Right atrium auricular region (tissue), 2 donors: Measurements from ENCODE around the gene PPP1CA. TPM values are rescaled to one million over a fixed set of nuclear protein-coding genes. Genes with fewer than 3 reads are reported as not detected.

Source experiments
- DNase-seq: peaks from one replicate; pipeline ENCODE4 v3.0.0-alpha.2; 2019; ENCODE audit warnings: low spot score
- H3K27ac ChIP-seq, 2 donors: fragments of 200-600 bp; sonication (generic); 1 replicate in 1 of 2; 2 replicates in 1 of 2; pipeline ENCODE4 v1.5.1; 2016 to 2019
- H3K27me3 ChIP-seq, 2 donors: fragments of 200-600 bp; sonication (generic); one replicate each; pipeline versions ENCODE4 v1.5.1 to v1.6.0; 2017 to 2019
- H3K36me3 ChIP-seq: fragments of 200-600 bp; sonication (generic); one replicate; pipeline ENCODE4 v1.5.1; 2016
- H3K4me1 ChIP-seq, 2 donors: fragments of 200-600 bp; sonication (generic); one replicate each; pipeline versions ENCODE4 v1.5.1 to v1.6.0; 2017 to 2019
- H3K4me3 ChIP-seq, 2 donors: fragments of 200-600 bp; sonication (generic); 1 replicate in 1 of 2; 2 replicates in 1 of 2; pipeline ENCODE4 v1.5.1; 2017 to 2019; ENCODE audit warnings: mild to moderate bottlenecking in 1 of 2, moderate library complexity in 1 of 2
- H3K9me3 ChIP-seq, 2 donors: fragments of 200-600 bp; sonication (generic); one replicate each; pipeline ENCODE4 v1.5.1; 2019
- total RNA-seq, 2 donors: library from RNA; depleted of rRNA; stranded (reverse); fragments of >200 nt; gene quantifications; one replicate each; pipeline ENCODE4 v1.1.0, GENCODE V29; 2016
- TF ChIP-seq, protein P1 (sequence below), 2 donors: fragments of 200-600 bp; sonication (generic); IDR thresholded peaks; one replicate each; pipeline ENCODE4 v1.5.1; 2019; ENCODE audit warnings: antibody characterized with exemption in 2 of 2

Gene PPP1CA
- total RNA-seq, 2 donors from 2014 or later: 97.8 to 112 TPM

GRCh38 chr11:67410369-67410831 is 8.7 kb upstream of the PPP1CA start:
- H3K27me3 ChIP-seq: no peaks in the 10 kb centered on the region
- TF ChIP-seq, protein P1, sequence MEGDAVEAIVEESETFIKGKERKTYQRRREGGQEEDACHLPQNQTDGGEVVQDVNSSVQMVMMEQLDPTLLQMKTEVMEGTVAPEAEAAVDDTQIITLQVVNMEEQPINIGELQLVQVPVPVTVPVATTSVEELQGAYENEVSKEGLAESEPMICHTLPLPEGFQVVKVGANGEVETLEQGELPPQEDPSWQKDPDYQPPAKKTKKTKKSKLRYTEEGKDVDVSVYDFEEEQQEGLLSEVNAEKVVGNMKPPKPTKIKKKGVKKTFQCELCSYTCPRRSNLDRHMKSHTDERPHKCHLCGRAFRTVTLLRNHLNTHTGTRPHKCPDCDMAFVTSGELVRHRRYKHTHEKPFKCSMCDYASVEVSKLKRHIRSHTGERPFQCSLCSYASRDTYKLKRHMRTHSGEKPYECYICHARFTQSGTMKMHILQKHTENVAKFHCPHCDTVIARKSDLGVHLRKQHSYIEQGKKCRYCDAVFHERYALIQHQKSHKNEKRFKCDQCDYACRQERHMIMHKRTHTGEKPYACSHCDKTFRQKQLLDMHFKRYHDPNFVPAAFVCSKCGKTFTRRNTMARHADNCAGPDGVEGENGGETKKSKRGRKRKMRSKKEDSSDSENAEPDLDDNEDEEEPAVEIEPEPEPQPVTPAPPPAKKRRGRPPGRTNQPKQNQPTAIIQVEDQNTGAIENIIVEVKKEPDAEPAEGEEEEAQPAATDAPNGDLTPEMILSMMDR (IDR thresholded peaks at IDR 0.05): no peak
- H3K9me3 ChIP-seq: no peaks in the 10 kb centered on the region
- no peaks in the 10 kb centered on the region for H3K36me3 ChIP-seq
- H3K4me1 ChIP-seq: peaks cover 0 to 37% of the 10 kb centered on the region in 2 donors
- H3K4me3 ChIP-seq: no peak overlapping the region
- H3K27ac ChIP-seq: no peak overlapping the region
- no peak for DNase-seq

GRCh38 chr11:67409781-67410368 is 8.2 kb upstream of the PPP1CA start:
- TF ChIP-seq, protein P1 (IDR thresholded peaks at IDR 0.05): no peak
- H3K27me3 ChIP-seq: no peaks in the 10 kb centered on the region
- no peak overlapping the region for H3K4me3 ChIP-seq
- H3K9me3 ChIP-seq: no peaks in the 10 kb centered on the region
- no peaks in the 10 kb centered on the region for H3K36me3 ChIP-seq
- no peak overlapping the region for H3K27ac ChIP-seq
- peaks cover 0 to 32% of the 10 kb centered on the region in 2 donors for H3K4me1 ChIP-seq
- DNase-seq: no peak

GRCh38 chr11:67409261-67409666 is 7.6 kb upstream of the PPP1CA start:
- DNase-seq: no peak
- TF ChIP-seq, protein P1 (IDR thresholded peaks at IDR 0.05): no peak
- H3K4me1 ChIP-seq: peaks cover 0 to 30% of the 10 kb centered on the region in 2 donors
- H3K9me3 ChIP-seq: no peaks in the 10 kb centered on the region
- no peak overlapping the region for H3K4me3 ChIP-seq
- H3K27ac ChIP-seq: no peak overlapping the region
- no peaks in the 10 kb centered on the region for H3K27me3 ChIP-seq
- H3K36me3 ChIP-seq: no peaks in the 10 kb centered on the region

DNA sequence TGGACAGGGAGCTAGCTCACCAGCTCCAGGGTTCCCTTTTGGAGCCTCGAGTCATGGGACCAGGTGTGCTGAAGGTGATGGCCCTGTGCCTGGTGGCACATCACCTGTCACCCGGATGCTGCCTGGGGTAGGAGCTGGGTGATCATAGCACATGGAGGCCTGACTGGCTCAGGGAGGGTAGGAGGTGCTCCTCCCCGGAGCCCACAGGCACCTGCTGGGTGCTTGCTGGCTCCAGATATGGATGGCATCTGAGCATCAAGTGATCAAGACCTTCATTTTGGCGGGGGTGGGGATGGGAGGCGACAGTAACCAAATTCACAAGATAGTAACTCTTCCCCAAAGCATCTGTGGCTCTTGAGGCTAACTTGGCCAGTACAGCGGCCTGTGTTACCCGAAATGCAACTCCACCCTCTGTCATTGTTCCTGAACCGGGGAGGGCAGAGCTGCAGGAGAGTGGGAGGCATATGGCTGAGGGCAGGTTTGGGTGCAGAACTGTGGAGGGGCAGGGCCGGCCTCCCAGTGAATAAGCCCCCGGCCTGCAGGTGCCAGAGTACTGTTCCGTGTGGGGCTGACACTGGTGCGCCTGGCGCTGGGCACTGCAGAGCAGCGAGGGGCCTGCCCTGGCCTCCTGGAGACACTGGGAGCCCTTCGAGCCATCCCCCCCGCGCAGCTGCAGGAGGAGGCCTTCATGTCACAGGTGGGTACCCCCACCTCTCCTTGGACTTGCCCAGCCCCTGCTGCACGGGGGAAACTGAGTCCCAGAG is 7.0 kb upstream of the PPP1CA start:
- Histone ChIP-seq H3K9me3 (no peaks in the 10 kb centered on the region), H3K27me3 (no peaks in the 10 kb centered on the region), H3K4me3 (no peak overlapping the region), H3K36me3 (no peaks in the 10 kb centered on the region), H3K27ac (no peak overlapping the region), H3K4me1 (peaks cover 0 to 30% of the 10 kb centered on the region in 2 donors)
- TF ChIP-seq, protein P1 (IDR thresholded peaks at IDR 0.05): no peak
- no peak for DNase-seq

- H3K27ac ChIP-seq: no peak overlapping the region
- TF ChIP-seq, protein P1 (IDR thresholded peaks at IDR 0.05): no peak
- H3K4me1 ChIP-seq: peaks cover 0 to 34% of the 10 kb centered on the region in 2 donors
- no peaks in the 10 kb centered on the region for H3K9me3 ChIP-seq
- no peaks in the 10 kb centered on the region for H3K27me3 ChIP-seq
- DNase-seq: no peak
- no peak overlapping the region for H3K4me3 ChIP-seq
- H3K36me3 ChIP-seq: no peaks in the 10 kb centered on the region
Measured at GRCh38 chr11:67407688-67408163, 6.1 kb upstream of the PPP1CA start.
